HK-2 (cell line): ENCODE data around the gene UBN1.
A peak's percentile ranks its signal among the peaks of the same experiment; 100 is the strongest.

Experiments
- DNase-seq: peaks from one replicate; pipeline ENCODE4 v3.0.0-alpha.2; 2018; ENCODE audit not compliant: unreplicated experiment

Gene UBN1

GRCh38 chr16:4859900-4860255, 12.6 kb downstream of the UBN1 start:
- no peak for DNase-seq

GRCh38 chr16:4860727-4861342, 13.6 kb downstream of the UBN1 start:
- DNase-seq = no peak

GRCh38 chr16:4862639-4863038, 15.4 kb downstream of the UBN1 start:
- DNase-seq = no peak

- no peak for DNase-seq
Observed at GRCh38 chr16:4864728-4865127, 17.4 kb downstream of the UBN1 start.

GRCh38 chr16:4865231-4865860, 18.1 kb downstream of the UBN1 start:
- DNase-seq = no peak

GRCh38 chr16:4866586-4866985, 19.3 kb downstream of the UBN1 start:
- no peak for DNase-seq

- no peak for DNase-seq
Observed at GRCh38 chr16:4868026-4868425, 20.7 kb downstream of the UBN1 start.

GRCh38 chr16:4868535-4868934, 21.3 kb downstream of the UBN1 start:
- no peak for DNase-seq

- DNase-seq = no peak
Observed at GRCh38 chr16:4869147-4869805, 22.0 kb downstream of the UBN1 start.

- DNase-seq = no peak
Observed at GRCh38 chr16:4870138-4870671, 22.9 kb downstream of the UBN1 start.

- no peak for DNase-seq
Observed at GRCh38 chr16:4871071-4871470, 23.8 kb downstream of the UBN1 start.

- DNase-seq = no peak
Observed at GRCh38 chr16:4873091-4873490, 25.8 kb downstream of the UBN1 start.

GRCh38 chr16:4874666-4875065, 27.4 kb downstream of the UBN1 start:
- no peak for DNase-seq

- no peak for DNase-seq
Observed at GRCh38 chr16:4876646-4877379, 29.5 kb downstream of the UBN1 start.

- no peak for DNase-seq
Observed at GRCh38 chr16:4877380-4877685, 30.1 kb downstream of the UBN1 start.

- no peak for DNase-seq
Observed at GRCh38 chr16:4879049-4879448, 31.8 kb downstream of the UBN1 start.

GRCh38 chr16:4880006-4880580, 32.8 kb downstream of the UBN1 start:
- DNase-seq = no peak

- DNase-seq = peak; percentile 36
Observed at GRCh38 chr16:4882000-4882632, 34.8 kb downstream of the UBN1 start.

- peak; percentile 81 for DNase-seq
Observed at GRCh38 chr16:4882633-4883285, 35.5 kb downstream of the UBN1 start.

GRCh38 chr16:4883501-4883900, 36.2 kb downstream of the UBN1 start:
- no peak for DNase-seq

- no peak for DNase-seq
Observed at GRCh38 chr16:4884209-4884608, 36.9 kb downstream of the UBN1 start.
